LNCAP (cell line): ENCODE measurements around the gene OSCP1.

Experiments used
- TF ChIP-seq, protein P1 (sequence below): fragments of 450-650 bp; IDR thresholded peaks from 2 replicates; pipeline ENCODE4 v1.5.1; 2017; ENCODE audit warnings: mild to moderate bottlenecking

Gene OSCP1

GRCh38 chr1:36436821-36437220, 13.4 kb downstream of the OSCP1 start:
- TF ChIP-seq, protein P1, sequence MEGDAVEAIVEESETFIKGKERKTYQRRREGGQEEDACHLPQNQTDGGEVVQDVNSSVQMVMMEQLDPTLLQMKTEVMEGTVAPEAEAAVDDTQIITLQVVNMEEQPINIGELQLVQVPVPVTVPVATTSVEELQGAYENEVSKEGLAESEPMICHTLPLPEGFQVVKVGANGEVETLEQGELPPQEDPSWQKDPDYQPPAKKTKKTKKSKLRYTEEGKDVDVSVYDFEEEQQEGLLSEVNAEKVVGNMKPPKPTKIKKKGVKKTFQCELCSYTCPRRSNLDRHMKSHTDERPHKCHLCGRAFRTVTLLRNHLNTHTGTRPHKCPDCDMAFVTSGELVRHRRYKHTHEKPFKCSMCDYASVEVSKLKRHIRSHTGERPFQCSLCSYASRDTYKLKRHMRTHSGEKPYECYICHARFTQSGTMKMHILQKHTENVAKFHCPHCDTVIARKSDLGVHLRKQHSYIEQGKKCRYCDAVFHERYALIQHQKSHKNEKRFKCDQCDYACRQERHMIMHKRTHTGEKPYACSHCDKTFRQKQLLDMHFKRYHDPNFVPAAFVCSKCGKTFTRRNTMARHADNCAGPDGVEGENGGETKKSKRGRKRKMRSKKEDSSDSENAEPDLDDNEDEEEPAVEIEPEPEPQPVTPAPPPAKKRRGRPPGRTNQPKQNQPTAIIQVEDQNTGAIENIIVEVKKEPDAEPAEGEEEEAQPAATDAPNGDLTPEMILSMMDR = no peak

- TF ChIP-seq, protein P1 = no peak
Measured at GRCh38 chr1:36433102-36433501, 17.1 kb downstream of the OSCP1 start.

GRCh38 chr1:36432616-36433015, 17.6 kb downstream of the OSCP1 start:
- TF ChIP-seq, protein P1 = no peak

- TF ChIP-seq, protein P1 = no peak
Measured at GRCh38 chr1:36425791-36426190, 24.5 kb downstream of the OSCP1 start.

DNA sequence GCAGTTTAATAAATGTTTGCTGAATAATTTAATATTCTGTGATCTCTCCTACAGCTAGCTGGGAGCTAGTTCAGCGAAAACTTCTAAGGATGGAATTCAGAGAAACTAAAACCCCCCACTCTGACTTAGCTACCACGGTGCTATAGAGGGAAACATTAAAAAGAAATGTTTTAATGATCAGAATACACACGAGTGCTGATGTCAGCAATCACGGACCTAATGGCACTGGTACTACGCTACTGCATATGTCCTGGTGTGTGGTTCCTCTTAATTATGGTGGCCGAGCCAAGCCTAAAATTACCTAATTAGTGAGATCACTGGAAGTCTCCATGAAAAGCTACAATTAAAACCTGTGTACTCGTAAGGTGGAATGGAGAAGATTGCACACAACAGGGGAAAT, 28.6 kb downstream of the OSCP1 start:
- TF ChIP-seq, protein P1 = no peak

DNA sequence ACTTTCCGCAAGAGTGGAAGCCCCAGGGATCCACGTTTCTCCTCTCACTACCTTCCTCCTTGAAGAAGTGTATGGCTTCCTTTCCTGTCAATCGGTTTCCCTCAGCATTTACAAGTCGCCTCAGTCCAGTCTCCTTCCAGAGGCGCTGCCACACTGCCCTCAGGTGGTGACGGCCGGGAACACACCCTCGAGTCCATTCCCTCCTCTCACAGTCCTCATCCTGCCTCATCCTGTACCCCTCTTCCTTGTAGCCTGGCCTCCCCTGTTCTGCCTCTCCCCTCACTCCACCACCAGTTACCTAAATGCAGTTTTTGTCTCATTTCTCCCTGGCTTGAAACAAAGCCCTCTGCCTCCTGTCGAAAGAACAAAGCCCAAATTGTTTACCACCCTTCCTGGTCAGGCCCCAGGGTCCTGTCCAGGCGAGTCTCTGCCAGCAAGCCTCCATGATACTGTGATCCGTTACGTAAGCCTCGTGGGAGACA, 29.4 kb downstream of the OSCP1 start:
- TF ChIP-seq, protein P1 = peak; percentile 90

- TF ChIP-seq, protein P1 = no peak
Measured at GRCh38 chr1:36420409-36420808, 29.8 kb downstream of the OSCP1 start.

DNA sequence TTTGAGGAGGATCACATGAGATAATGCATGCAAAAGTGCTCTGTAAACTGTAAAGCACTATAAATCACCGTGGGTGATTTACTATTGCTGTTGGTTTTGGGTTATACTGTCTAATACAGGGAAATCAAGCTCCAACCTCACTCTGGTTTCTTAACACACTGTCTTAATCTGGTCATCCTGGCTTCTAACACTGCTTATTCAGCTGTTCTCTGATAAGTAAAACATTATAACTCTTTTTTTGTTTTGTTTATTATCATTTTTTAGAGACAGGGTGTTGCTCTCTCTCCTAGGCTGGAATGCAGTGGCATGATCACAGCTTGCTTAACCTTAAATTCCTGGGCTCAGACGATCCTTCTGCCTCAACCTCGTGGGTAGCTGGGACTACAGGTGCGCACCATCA, 30.7 kb downstream of the OSCP1 start:
- TF ChIP-seq, protein P1 = no peak
